Stimulated activated CD4-positive, alpha-beta T cell treated with anti-CD3 and anti-CD28 coated beads, Interleukin-1b, Interleukin-23, amount 100 ng/mL, for 48 hours (primary cell): ENCODE measurements around the gene PDE7B.
"Not testable (repeated sequence)": the region's sequence is repeated elsewhere in the genome, so short reads cannot be mapped to it uniquely, and the experiment has no call there.

Experiments used
- DNase-seq: peaks from one replicate; pipeline ENCODE4 v3.0.0-alpha.2; 2020

PDE7B gene

GRCh38 chr6:135852746-135853145 is 1.2 kb downstream of the PDE7B start:
- DNase-seq, result no peak

GRCh38 chr6:135853227-135853626 is 1.7 kb downstream of the PDE7B start:
- no peak for DNase-seq

GRCh38 chr6:135853986-135854385 is 2.5 kb downstream of the PDE7B start:
- no peak for DNase-seq

GRCh38 chr6:135854799-135855198 is 3.3 kb downstream of the PDE7B start:
- no peak for DNase-seq

GRCh38 chr6:135858931-135859330 is 7.4 kb downstream of the PDE7B start:
- DNase-seq, result no peak

GRCh38 chr6:135860361-135860760 is 8.9 kb downstream of the PDE7B start:
- no peak for DNase-seq

- no peak for DNase-seq
Observed at GRCh38 chr6:135861189-135861588, 9.7 kb downstream of the PDE7B start.

GRCh38 chr6:135864929-135865328 is 13.4 kb downstream of the PDE7B start:
- DNase-seq, result not testable (repeated sequence)

- no peak for DNase-seq
Observed at GRCh38 chr6:135866445-135867123, 15.1 kb downstream of the PDE7B start.

- DNase-seq, result no peak
Observed at GRCh38 chr6:135867332-135867731, 15.8 kb downstream of the PDE7B start.

- peak; percentile 29 for DNase-seq
Observed at GRCh38 chr6:135869857-135870256, 18.4 kb downstream of the PDE7B start.

- DNase-seq, result no peak
Observed at GRCh38 chr6:135870722-135871121, 19.2 kb downstream of the PDE7B start.

- DNase-seq, result no peak
Observed at GRCh38 chr6:135871296-135871695, 19.8 kb downstream of the PDE7B start.

GRCh38 chr6:135871878-135872277 is 20.4 kb downstream of the PDE7B start:
- DNase-seq, result no peak

- DNase-seq, result no peak
Observed at GRCh38 chr6:135875446-135875845, 23.9 kb downstream of the PDE7B start.

- DNase-seq, result no peak
Observed at GRCh38 chr6:135876058-135876457, 24.6 kb downstream of the PDE7B start.

GRCh38 chr6:135877666-135878065 is 26.2 kb downstream of the PDE7B start:
- no peak for DNase-seq

- peak; percentile 40 for DNase-seq
Observed at GRCh38 chr6:135880066-135880972, 28.8 kb downstream of the PDE7B start.

- DNase-seq, result no peak
Observed at GRCh38 chr6:135883045-135883444, 31.5 kb downstream of the PDE7B start.

- DNase-seq, result no peak
Observed at GRCh38 chr6:135883536-135883935, 32.0 kb downstream of the PDE7B start.

- no peak for DNase-seq
Observed at GRCh38 chr6:135884136-135884535, 32.6 kb downstream of the PDE7B start.

- DNase-seq, result no peak
Observed at GRCh38 chr6:135887069-135887468, 35.6 kb downstream of the PDE7B start.

- DNase-seq, result no peak
Observed at GRCh38 chr6:135888818-135889217, 37.3 kb downstream of the PDE7B start.

GRCh38 chr6:135890876-135891275 is 39.4 kb downstream of the PDE7B start:
- no peak for DNase-seq
